H9 (cell line): ENCODE data around the gene PARP12. TPM values are rescaled to one million over a fixed set of nuclear protein-coding genes. Genes with fewer than 3 reads are reported as not detected.

ENCODE experiments used
- DNase-seq: peaks from one replicate; pipeline ENCODE4 v3.0.0-alpha.2; 2017
- H2AFZ ChIP-seq: one replicate; pipeline ENCODE4 v1.6.1; 2013; ENCODE audit warnings: mild to moderate bottlenecking, low read length, control low read depth, moderate library complexity
- H2AK5ac ChIP-seq: 2 replicates; pipeline ENCODE4 v1.6.1; 2013; ENCODE audit warnings: low read length, control low read depth, mixed read lengths; ENCODE audit not compliant: insufficient read length
- H2BK120ac ChIP-seq: one replicate; pipeline ENCODE4 v1.6.1; 2013; ENCODE audit warnings: low read depth, mild to moderate bottlenecking, low read length, control low read depth, inconsistent platforms; ENCODE audit not compliant: poor library complexity, severe bottlenecking
- H2BK12ac ChIP-seq: 2 replicates; pipeline ENCODE4 v1.6.1; 2013; ENCODE audit warnings: low read length, control low read depth, mixed read lengths, low read depth; ENCODE audit not compliant: insufficient read length
- H2BK15ac ChIP-seq: 2 replicates; pipeline ENCODE4 v1.6.1; 2013; ENCODE audit warnings: low read depth, low read length, control low read depth
- H2BK20ac ChIP-seq: one replicate; pipeline ENCODE4 v1.6.1; 2013; ENCODE audit warnings: low read depth, mild to moderate bottlenecking, low read length, control low read depth, inconsistent platforms; ENCODE audit not compliant: poor library complexity, severe bottlenecking
- H2BK5ac ChIP-seq: 2 replicates; pipeline ENCODE4 v1.6.1; 2013; ENCODE audit warnings: low read length, control low read depth, mixed read lengths; ENCODE audit not compliant: insufficient read length
- H3K14ac ChIP-seq: 2 replicates; pipeline ENCODE4 v1.6.1; 2013; ENCODE audit warnings: low read length, control low read depth; ENCODE audit not compliant: insufficient read depth
- H3K18ac ChIP-seq: 2 replicates; pipeline ENCODE4 v1.6.1; 2013; ENCODE audit warnings: low read depth, mild to moderate bottlenecking, mixed read lengths, low read length, control low read depth; ENCODE audit not compliant: insufficient read length
- H3K23ac ChIP-seq: 2 replicates; pipeline ENCODE4 v1.6.1; 2013; ENCODE audit warnings: low read length, control low read depth, mixed read lengths, low read depth; ENCODE audit not compliant: insufficient read length
- H3K23me2 ChIP-seq: 2 replicates; pipeline ENCODE4 v1.6.1; 2013; ENCODE audit warnings: low read depth, mild to moderate bottlenecking, mixed read lengths, low read length, control low read depth; ENCODE audit not compliant: insufficient read length, poor library complexity, severe bottlenecking
- H3K27ac ChIP-seq: 2 replicates; pipeline ENCODE4 v1.5.1; 2013; ENCODE audit warnings: low read length, control low read depth, mixed read lengths, low read depth; ENCODE audit not compliant: insufficient read length
- H3K27me3 ChIP-seq: 2 replicates; pipeline ENCODE4 v1.6.1; 2013; ENCODE audit warnings: low read length, control low read depth, inconsistent platforms; ENCODE audit not compliant: insufficient read depth
- H3K4ac ChIP-seq: 2 replicates; pipeline ENCODE4 v1.6.1; 2013; ENCODE audit warnings: low read depth, mild to moderate bottlenecking, control low read depth, inconsistent platforms, low read length, moderate library complexity
- H3K4me1 ChIP-seq: 2 replicates; pipeline ENCODE4 v1.6.1; 2013; ENCODE audit warnings: low read length, control low read depth, inconsistent platforms; ENCODE audit not compliant: insufficient read depth
- H3K4me2 ChIP-seq: 2 replicates; pipeline ENCODE4 v1.6.1; 2013; ENCODE audit warnings: low read length, control low read depth, mixed read lengths; ENCODE audit not compliant: insufficient read length, insufficient read depth
- H3K56ac ChIP-seq: 2 replicates; pipeline ENCODE4 v1.6.1; 2013; ENCODE audit warnings: low read depth, mild to moderate bottlenecking, mixed read lengths, low read length, control low read depth; ENCODE audit not compliant: insufficient read length
- H3K79me1 ChIP-seq: 2 replicates; pipeline ENCODE4 v1.6.1; 2013; ENCODE audit warnings: low read depth, mild to moderate bottlenecking, moderate library complexity, low read length, control low read depth, inconsistent platforms; ENCODE audit not compliant: insufficient read depth, poor library complexity, severe bottlenecking
- H3K79me2 ChIP-seq: 2 replicates; pipeline ENCODE4 v1.6.1; 2013; ENCODE audit warnings: low read length, control low read depth, inconsistent platforms; ENCODE audit not compliant: insufficient read depth
- H3K9ac ChIP-seq: 2 replicates; pipeline ENCODE4 v1.6.1; 2013; ENCODE audit warnings: low read length, control low read depth, mixed read lengths; ENCODE audit not compliant: insufficient read length; ENCODE audit errors: extremely low read depth
- H3K9me3 ChIP-seq: one replicate; pipeline ENCODE4 v1.6.1; 2013; ENCODE audit warnings: low read depth, low read length, inconsistent platforms; ENCODE audit not compliant: control insufficient read depth
- H3T11ph ChIP-seq: one replicate; pipeline ENCODE4 v1.6.1; 2013; ENCODE audit warnings: mild to moderate bottlenecking, low read length, control low read depth, inconsistent platforms
- H4K20me1 ChIP-seq: one replicate; pipeline ENCODE4 v1.6.1; 2013; ENCODE audit not compliant: control insufficient read depth, insufficient read length, insufficient read depth
- H4K5ac ChIP-seq: 2 replicates; pipeline ENCODE4 v1.6.1; 2013; ENCODE audit warnings: low read depth, mild to moderate bottlenecking, mixed read lengths, low read length, control low read depth; ENCODE audit not compliant: insufficient read length
- H4K8ac ChIP-seq: replicated peaks from 2 replicates; pipeline ENCODE4 v1.6.1; 2013; ENCODE audit warnings: low read length, control low read depth, mixed read lengths, low read depth; ENCODE audit not compliant: insufficient read length
- H4K91ac ChIP-seq: 2 replicates; pipeline ENCODE4 v1.6.1; 2013; ENCODE audit warnings: low read depth, mild to moderate bottlenecking, moderate library complexity, mixed read lengths, low read length, control low read depth; ENCODE audit not compliant: insufficient read length
- H3K27ac Mint-ChIP-seq, 3 experiments: 2 replicates in 2 of 3; 3 replicates in 1 of 3; pipeline ENCODE4 v1.8.0; 2020 to 2021; ENCODE audit warnings: mixed read lengths in 3 of 3, mild to moderate bottlenecking in 1 of 3, moderate library complexity in 1 of 3
- H3K27me3 Mint-ChIP-seq: 2 replicates; pipeline ENCODE4 v1.8.0; 2021; ENCODE audit warnings: low read depth, mild to moderate bottlenecking, moderate library complexity, mixed read lengths
- H3K36me3 Mint-ChIP-seq, 3 experiments: 2 replicates in 2 of 3; 3 replicates in 1 of 3; pipeline ENCODE4 v1.8.0; 2020 to 2021; ENCODE audit warnings: low read depth in 3 of 3, mixed read lengths in 3 of 3; ENCODE audit not compliant: insufficient read depth in 1 of 3
- H3K4me1 Mint-ChIP-seq, 2 experiments: 2 replicates each; pipeline ENCODE4 v1.8.0; 2020; ENCODE audit warnings: mixed read lengths in 2 of 2
- H3K4me3 Mint-ChIP-seq, 2 experiments: 2 replicates in 1 of 2; 3 replicates in 1 of 2; pipeline ENCODE4 v1.8.0; 2020 to 2021; ENCODE audit warnings: mild to moderate bottlenecking in 2 of 2, mixed read lengths in 2 of 2, moderate library complexity in 1 of 2
- H3K9me3 Mint-ChIP-seq, 2 experiments: 2 replicates in 1 of 2; 3 replicates in 1 of 2; pipeline ENCODE4 v1.8.0; 2020; ENCODE audit warnings: mild to moderate bottlenecking in 2 of 2, mixed read lengths in 2 of 2, moderate library complexity in 1 of 2
- WGBS: extraction: QIAGEN DNeasy Blood & Tissue Kit; methylation state at CpG from one replicate; pipeline ENCODE4 v1.1.7; 2013; ENCODE audit warnings: missing lambda C conversion rate, low lambda C conversion rate, mixed read lengths; ENCODE audit not compliant: insufficient read length; ENCODE audit errors: extremely low coverage; 5-methylcytosine and 5-hydroxymethylcytosine counted together
- total RNA-seq: library from RNA; stranded (reverse); gene quantifications from 2 replicates; pipeline ENCODE4 v1.2.1, GENCODE V29; 2021
- TF ChIP-seq, protein P1 (sequence below): fragments of 200-600 bp; sonication (generic); conservative IDR thresholded peaks from 3 replicates; pipeline ENCODE4 v1.8.0; 2021; ENCODE audit warnings: antibody characterized with exemption, mild to moderate bottlenecking

Gene PARP12
- total RNA-seq, 1 experiment from 2014 or later, result 11.8 TPM

GRCh38 chr7:140047197-140047596, 15.6 kb downstream of the PARP12 start:
- no CpG with 5 or more reads among the region's 3 CpGs for WGBS
- Mint-ChIP-seq H3K27ac (no peak overlapping the region), H3K27me3 (no peaks in the 10 kb centered on the region), H3K4me3 (no peak overlapping the region), H3K9me3 (no peaks in the 10 kb centered on the region), H3K4me1 (no peaks in the 10 kb centered on the region), H3K36me3 (peaks cover 0 to 8% (median 0%) of the 10 kb centered on the region in 3 experiments; a peak in 3 of 7 replicates)
- H2AK5ac ChIP-seq, result no peak overlapping the region
- no peak overlapping the region for H3K56ac ChIP-seq
- H3K23me2 ChIP-seq, result no peaks in the 10 kb centered on the region
- no peak overlapping the region for H2BK120ac ChIP-seq
- no peak overlapping the region for H3K27ac ChIP-seq
- H3K4ac ChIP-seq, result no peak overlapping the region
- no peaks in the 10 kb centered on the region for H3K79me2 ChIP-seq
- H4K20me1 ChIP-seq, result no peaks in the 10 kb centered on the region
- H2AFZ ChIP-seq, result no peak overlapping the region
- no peaks in the 10 kb centered on the region for H3K9me3 ChIP-seq
- no peak overlapping the region for H3K9ac ChIP-seq
- H2BK12ac ChIP-seq, result no peak overlapping the region
- H3K4me2 ChIP-seq, result no peak overlapping the region
- H3K4me1 ChIP-seq, result no peaks in the 10 kb centered on the region
- no peak overlapping the region for H4K8ac ChIP-seq
- H3K14ac ChIP-seq, result no peak overlapping the region
- TF ChIP-seq, protein P1, sequence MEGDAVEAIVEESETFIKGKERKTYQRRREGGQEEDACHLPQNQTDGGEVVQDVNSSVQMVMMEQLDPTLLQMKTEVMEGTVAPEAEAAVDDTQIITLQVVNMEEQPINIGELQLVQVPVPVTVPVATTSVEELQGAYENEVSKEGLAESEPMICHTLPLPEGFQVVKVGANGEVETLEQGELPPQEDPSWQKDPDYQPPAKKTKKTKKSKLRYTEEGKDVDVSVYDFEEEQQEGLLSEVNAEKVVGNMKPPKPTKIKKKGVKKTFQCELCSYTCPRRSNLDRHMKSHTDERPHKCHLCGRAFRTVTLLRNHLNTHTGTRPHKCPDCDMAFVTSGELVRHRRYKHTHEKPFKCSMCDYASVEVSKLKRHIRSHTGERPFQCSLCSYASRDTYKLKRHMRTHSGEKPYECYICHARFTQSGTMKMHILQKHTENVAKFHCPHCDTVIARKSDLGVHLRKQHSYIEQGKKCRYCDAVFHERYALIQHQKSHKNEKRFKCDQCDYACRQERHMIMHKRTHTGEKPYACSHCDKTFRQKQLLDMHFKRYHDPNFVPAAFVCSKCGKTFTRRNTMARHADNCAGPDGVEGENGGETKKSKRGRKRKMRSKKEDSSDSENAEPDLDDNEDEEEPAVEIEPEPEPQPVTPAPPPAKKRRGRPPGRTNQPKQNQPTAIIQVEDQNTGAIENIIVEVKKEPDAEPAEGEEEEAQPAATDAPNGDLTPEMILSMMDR, result no peak
- H4K91ac ChIP-seq, result no peak overlapping the region
- no peak overlapping the region for H4K5ac ChIP-seq
- H3T11ph ChIP-seq, result no peak overlapping the region
- no peak overlapping the region for H3K18ac ChIP-seq
- H3K79me1 ChIP-seq, result no peaks in the 10 kb centered on the region
- H2BK15ac ChIP-seq, result no peak overlapping the region
- H2BK5ac ChIP-seq, result no peak overlapping the region
- H2BK20ac ChIP-seq, result no peak overlapping the region
- H3K27me3 ChIP-seq, result no peaks in the 10 kb centered on the region
- DNase-seq, result no peak
- H3K23ac ChIP-seq, result no peak overlapping the region
